GM21360 (cell line): Measurements from ENCODE around the gene ARID1B.

Experiments used
- ATAC-seq: cut with Tn5 transposase; IDR thresholded peaks from one replicate; pipeline ENCODE4 v1.9.1; 2021; ENCODE audit warnings: mild to moderate bottlenecking, moderate library complexity; ENCODE audit not compliant: unreplicated experiment

The ARID1B gene

DNA sequence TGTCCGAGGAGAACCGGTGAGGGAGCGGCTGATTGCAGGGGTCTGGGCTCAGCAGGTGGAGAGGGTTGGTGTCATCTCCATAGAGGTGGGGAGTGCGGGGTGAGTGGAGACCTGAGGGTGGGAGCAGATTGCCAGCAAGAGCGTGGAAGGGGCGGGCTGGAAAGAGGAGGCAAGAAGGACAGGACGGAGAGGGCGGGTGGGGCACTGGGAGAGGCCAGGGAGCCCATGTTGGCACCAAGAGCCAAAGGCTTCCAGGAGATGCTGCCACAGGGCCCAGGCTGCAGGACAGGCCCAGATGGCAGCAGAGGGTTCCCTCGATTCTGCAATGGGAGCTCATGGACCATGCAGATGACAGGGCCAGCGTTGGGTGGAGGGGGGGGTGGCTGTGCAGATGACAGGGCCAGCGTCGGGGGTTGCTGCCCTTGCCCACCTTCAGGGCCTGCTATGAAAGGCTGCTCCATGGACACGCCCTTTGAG lies 440.8 kb downstream of the ARID1B start:
- no peak for ATAC-seq

DNA sequence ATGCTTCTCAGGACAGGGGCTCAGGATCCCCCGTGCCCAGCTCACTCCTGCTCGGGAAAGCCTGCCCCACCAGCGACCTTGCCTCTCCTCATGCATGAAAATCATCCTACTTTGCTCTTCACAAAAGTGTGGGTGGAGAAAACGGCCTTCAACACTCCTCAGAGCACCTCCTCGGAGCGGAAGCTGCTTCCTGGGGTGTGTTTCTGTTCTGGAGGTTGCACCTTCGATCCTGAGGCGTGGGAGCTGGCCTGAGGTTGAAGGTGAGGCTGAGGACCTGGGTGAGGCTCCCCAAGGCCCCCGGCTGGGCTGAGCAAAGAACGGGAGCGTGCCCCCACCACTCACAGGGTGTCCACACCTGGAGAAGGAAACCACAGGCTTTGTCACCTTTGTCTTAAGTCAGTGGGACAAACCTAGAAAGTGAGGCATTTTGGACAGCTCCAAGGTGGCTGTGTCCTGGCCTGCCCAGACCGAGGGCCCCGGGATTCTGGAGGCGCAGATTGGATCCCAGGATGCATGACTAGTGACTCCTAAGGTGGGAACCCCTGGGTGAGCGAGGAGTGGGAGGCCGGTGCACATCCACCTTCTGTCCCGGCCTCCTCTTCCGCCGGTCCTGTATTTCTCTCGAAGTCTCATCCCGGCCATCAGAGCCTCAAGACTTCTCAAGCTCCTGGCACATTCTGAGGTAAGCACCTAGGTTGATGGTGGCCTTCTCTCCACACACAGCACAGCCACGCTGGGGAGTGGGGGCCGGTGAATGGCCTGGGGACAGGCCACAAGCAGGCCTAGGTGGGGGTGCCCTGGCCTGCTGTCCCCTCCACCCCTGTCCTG lies 441.4 kb downstream of the ARID1B start:
- no peak for ATAC-seq

DNA sequence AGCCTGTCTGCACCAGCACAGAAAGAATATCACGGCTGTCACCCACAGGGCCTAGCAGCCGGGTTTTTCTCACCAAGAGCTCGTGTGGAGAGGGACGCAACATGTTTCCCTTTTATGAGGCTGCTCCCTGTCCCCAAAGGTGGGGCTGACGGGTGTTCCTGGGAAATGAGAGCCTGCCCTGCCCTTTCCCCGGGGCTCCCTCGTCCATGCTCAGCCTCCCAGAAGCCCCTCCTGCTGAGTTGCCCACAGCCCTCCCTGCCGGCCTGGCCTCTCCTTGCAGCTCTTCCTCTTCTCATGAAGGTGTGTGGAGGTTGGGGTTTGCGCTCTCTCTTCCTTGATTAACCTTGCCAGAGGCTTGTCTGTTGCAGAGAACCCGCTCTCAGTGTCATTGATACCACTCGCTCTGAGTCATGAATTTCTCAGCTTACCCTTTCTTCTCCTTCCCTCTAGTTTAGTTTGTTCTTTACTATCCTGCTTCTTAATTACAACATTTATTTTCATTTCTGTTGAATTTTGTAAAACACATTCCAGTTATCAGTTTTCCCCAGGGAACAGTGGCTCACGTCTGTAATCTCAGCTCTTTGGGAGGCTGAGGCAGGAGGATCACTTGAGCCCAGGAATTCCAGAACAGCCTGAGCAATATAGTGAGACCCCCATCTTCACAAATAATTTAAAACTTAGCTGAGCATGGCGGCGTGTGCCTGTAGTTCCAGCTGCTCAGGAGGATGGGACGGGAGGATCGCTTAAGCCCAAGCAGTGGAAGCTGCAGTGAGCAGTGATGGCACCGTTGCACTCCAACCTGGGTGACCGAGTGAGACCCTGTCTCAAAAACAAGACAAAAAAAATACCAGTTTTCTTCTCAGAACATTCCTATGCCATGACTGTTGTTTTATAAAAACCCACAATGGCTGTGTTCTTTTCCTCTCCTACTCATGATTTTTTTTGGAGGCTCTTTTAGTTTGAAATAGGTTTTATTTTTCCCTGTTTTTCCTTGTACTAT lies 442.3 kb downstream of the ARID1B start:
- ATAC-seq = no peak

DNA sequence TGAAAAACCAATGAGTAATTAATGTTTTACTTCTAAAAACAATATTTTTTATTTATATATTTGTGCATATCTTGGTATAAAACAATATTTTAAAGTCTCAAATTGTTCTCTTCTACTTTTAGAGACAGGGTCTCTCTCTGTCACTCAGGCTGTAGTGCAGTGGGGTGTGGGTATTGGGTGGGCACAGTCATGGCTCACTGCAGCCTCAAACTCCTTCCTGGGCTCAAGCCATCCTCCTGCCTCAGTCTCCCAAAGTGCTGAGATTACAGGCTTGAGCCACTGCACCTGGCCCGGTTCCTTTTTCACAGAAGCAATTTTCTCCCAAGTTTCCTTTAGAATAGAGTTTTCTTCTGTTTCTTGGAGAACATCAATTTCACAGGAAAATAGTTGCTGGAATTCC lies 443.3 kb downstream of the ARID1B start:
- ATAC-seq = no peak

DNA sequence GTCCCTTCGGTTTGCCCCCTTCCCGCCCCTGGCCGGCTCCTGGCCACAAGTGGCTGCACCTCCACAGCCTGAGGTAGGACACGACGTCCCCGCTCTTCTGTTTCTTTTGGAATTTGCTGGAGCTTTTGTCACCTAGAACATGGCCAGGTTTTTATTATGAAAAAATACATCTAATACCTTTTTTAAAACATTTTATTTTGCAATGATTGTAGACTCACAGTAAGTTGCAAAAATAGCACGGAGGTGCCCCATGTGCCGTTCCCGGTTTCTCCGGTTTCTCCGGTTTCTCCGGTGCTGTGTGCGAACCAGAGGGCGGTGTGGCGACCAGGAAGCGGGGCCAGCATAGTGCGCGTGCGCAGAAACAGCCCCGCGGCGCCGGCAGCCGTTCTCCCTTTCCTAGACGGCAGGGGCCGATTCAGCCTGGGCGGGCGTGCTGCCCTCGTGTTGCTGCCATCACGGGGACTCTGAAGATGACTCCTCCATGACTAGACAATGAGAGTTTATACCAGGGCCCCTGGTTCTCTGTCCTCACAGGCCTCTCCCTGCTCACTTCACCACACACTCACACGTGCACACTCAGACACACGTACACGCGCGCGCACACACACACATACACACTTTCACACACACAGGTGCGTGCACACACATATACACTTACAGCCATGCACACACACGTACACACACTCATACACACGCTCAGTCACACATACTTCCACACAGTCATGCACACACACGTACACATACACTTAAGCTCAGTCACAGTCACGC lies 444.1 kb downstream of the ARID1B start:
- no peak for ATAC-seq

DNA sequence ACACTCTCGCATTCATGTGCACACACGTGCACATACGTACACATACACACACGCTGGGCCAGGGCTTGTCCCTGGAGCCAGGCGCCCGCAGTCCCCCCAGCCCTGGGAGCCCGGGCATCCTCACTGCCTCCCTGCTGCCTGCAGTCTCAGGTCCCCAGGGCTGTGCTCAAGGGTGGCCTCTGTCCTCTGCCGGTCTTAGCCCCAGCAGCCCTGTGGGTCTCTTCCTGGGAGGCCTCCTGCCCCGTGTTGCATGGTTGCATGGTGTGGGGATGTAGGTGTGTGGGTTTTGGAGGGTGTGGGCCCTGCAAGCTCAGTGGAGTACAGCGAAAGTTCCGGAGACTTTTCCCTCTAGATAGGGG lies 444.6 kb downstream of the ARID1B start:
- no peak for ATAC-seq

DNA sequence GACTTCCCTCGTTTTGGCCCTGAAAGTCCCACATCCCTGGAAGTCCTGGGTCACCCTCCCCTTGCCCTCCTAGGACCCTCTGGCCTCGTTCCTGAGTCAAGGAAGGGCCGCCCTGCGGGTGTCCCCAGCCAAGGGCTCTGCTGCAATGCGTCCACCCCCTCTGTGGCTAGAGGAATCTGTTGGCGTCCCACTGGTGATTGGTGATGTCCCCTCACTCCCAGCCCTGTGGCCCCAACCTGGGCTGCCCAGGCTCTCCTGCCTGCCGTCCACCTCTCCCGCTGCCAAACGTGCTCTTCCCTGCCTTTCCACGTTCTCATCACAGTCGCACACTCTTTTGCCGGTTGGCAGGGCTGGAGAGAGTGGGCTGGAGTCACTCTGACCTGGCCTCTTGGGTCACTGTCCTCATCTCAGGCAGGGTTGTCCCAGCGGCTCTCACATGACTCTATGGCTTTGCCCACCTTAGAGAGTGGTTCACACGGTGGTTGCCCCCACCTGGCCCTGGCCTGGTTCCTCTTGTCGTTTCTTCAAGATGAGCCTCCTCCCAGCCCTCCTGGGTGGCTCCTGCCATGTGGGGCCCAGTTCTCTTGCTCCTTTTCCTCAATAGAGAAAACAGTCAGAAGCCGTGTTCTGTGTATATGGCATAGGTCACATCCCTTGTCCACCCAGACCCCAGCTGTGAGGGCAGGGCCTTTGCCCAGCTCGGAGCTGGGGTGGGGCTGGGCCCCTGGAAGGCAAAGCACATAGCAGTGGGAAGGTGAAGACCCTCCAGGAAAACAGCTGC lies 445.2 kb downstream of the ARID1B start:
- ATAC-seq = no peak

DNA sequence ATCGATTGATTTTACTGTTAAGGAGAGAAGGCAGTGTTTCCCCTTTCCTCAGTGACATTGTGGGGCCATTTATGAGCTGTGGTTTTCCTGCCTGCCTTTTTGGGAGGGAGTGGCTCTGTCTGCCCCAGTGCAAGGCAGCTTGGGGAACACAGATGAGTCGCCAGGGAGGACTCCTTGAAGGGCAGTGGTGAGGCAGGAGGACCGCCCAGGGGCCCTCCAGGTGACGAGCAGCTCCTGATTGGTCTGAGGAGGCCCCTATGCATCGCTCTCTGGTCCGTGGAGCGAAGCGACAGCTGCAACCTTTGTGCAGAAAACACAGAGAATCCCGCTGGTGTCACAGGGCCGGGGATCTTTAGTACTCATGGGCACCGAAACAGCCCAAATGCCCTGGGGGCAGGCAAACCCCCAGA lies 445.8 kb downstream of the ARID1B start:
- peak; percentile 37 for ATAC-seq

DNA sequence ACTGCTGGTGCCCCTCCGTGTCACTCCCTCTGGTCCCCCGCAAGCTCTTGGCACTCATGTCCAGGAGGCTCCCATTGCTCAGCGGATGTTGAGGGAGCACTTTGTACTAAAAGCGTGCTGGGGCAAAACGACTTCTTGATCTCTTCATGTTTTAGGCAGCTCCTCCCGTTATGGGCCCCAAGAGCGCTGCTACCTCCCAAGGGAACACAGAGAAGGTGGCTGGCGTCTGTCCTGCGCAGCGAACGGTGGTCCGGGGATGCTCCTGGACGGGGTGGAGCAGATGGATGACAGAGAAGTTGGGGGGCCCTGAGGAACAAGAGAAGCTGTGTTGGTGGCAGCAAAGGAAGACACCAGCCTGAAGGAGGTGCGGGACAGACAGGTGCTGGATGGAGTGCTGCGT lies 446.3 kb downstream of the ARID1B start:
- no peak for ATAC-seq

DNA sequence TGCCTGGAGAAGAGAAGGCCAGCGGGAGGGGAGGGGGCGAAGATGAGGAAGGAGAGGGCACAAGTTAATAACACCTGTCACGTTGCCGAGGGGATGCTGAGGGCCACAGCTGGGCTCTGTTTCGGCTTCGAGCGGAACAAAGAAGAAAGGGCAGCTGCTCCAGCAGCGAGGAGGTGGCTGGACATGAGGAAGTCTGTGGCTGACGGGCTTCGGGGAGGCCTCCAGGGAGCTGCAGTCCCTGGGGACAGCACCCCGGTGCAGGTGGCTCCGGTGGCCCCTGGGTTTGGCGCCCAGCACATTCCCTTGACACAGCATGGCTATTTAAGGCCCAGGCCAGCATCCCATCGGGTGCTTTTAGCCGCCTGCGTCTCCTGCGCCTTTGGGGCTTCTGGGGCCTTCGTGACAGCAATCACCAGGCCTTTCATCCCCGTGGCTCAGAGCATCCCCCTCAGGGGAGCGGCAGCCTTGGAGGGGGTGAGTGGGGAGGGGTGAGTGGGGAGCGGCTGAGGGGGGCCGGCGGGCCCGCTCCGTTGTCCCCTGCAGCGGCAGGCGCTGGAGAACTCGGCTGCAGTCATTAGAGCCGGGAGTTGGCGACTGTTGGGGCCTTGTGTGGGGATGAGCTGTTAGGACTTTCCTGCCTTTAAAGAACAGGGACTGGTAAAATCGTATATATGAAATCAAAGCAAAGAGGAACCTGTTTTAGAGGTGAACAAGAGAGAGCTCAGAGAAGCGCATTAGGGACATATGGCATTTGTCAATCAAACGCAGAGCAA lies 447.2 kb downstream of the ARID1B start:
- no peak for ATAC-seq

DNA sequence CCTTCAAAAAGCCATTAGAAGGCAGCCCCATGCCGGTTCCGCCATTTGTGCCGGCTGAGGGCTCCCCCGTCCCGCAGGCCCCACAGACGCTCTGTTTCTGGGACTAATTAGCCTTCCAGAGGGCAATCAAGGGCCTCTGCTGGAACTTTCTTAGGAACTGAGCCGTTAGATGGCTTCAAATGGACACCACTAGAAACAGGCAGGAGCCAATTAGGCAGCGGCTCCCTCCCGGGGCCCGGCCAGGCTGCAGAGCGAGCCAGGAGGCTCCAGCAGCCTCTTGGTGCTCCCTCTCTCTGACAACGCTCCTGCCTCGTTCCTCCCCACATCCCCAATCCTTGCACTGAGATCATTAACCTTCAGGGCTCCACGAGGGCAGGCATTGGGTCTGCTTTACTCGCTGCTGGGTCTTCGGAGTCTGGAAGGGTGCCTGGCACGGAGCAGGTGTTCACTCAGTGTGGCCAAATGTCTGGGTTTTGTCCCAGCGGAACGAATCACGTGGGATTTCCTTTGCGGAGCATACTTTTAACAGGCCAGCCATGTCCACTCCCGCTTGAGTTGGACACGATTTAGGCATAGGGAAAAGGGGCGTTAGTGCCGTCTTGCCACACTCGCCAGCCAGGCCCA lies 447.9 kb downstream of the ARID1B start:
- ATAC-seq = no peak

DNA sequence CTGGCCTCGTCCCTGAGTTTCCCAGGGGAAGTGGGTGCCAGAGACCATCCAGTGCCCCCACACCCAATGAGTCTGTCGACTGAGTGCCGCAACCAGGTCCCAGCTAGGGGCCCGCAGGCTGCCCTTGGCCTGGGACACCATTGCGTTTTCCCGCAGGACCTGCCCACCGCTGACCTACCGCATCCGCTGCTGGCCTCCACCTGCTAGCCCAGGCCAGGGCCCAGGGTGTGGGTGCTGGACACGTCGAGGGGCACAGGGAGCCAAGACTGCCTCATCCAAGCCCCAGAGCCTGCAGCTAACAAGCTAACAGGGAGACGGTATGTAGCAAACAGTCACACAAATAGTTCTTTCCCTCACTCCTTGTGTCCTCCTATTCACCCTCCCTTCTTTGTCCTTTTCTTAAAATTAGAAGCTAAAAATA lies 448.4 kb downstream of the ARID1B start:
- ATAC-seq = no peak

DNA sequence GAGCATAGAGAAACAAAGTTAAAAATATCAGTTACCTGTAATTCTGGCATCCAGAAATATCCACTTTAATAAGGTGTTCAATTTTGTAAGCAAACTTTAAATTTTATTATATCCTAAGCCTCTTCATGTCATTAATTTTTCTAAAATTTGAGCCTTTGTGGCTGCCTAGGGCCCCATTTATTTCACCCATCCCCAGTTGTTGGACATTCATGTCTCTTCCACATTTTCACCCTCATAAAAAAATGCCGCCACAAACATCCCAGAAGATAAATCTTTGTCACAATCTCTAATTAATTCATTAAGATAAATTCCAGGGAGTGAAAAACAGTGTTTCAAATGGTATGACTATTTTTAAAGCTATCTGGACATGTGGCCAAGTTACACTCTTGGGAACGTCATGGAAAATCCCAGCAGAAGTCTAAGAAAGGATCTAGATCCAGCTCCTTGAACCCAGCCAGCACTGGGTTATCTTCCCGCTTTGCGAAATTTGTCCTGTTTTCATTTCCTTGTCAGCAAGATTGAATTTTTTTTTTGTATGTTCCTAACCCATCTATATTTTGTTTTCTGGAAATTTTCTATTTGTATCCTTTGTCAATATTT lies 448.9 kb downstream of the ARID1B start:
- no peak for ATAC-seq

DNA sequence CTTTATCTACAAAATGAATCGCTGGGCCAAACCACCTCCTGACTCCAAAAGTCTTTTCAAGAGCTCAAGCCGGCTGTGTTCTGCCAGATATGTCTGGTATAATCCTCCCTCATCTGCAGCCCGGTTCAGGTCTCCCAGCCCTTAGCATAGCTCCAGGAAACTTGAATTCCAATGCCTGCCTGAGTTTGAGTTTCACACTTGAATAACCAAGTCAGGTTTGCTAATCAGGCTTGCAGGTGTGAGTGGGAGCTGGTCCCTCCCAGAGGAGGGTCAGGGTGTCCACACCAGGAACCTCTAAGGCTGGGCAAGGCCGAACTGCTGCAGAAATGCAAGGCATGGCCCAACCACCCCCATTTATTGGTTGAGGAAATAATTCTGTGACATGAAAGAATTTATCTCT lies 449.6 kb downstream of the ARID1B start:
- no peak for ATAC-seq

DNA sequence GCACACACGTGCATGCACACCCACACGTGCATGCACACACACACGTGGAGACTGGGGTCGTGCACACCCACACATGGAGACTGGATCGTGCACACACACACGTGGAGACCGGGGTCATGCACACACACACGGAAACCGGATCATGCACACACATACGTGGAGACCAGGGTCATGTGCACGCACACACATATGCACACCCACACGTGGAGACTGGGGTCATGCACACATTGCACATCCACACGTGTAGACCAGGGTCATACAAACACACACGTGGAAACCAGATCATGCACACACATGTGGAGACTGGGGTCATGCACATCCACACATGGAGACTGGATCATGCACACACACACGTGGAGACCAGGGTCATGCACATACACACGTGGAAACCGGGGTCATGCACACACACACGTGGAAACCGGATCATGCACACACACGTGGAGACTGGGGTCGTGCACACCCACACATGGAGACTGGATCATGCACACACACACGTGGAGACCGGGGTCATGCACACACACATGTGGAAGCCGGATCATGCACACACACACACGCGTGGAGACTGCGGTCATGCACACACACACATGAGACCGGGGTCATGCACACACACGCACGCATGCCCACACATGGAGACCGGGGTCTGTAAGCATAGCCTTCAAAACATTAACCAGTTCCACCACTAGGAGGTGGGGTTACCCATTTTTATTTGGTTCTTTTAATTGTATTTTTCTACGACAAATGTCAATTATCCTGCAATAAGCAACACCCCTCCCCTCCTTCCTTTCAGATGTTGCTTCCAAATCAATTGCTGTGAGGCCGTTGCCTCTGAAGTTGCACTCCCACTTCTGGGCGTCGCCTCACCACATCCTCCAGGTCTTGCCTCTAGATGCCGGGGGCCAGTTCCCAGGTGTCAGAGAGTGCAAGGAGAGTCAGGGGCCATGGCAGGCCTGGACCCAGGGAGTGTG lies 450.3 kb downstream of the ARID1B start:
- ATAC-seq = no peak

DNA sequence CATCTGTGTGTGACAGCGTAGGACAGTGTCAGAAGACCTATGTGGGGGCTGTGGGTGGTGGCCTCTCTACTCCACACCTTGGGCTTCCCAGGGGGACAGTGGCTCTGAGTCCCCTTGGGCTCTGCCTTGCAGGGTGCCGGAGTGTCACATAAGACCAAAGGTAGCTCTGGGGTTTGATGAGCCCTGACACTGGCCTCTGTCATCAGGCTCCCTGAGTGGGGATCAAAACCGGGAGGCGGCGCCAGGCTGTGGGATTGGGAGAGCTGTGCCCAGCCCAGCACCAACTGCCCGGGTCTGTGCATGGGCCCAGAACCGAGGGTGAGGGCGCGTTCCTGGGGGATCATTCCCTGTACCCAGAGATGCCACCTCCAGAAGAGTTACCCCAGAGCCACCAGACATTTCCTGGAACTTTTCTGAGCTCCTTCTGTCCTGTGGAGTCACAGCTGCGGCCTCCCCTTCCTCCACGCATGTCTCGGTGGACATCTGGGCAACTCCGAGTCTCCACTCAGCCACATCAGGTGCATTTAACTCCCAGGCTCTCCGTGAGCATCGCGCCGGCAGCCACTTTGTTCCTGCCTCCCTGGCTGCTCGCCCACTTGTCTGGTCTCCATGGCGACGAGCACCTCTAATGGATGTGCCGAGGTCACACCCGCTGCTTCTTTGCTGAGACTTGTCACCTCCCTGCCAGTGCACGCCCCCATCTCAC lies 451.4 kb downstream of the ARID1B start:
- no peak for ATAC-seq

DNA sequence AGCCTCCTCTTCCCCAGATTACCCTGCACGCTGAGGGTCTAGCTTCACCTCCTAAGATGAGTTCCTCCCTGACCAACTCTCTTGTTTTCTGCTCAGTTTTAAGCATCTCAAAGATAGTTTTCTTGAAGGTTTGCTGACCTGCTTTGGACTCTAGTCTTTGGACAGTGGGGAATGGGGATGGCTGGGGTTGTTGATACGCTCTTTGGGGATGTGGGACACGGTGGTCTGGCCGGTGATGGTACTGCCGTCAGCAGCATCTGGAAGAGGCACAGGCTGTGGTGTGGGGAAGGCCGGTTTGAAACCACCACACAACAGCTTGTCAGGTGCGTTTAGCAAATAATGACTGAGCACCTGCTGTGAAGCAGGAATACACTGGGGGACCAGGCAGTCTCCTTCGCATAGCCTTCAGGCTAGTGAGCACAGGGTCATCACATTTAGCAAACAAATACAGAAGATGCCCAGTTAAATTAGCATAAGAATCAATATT lies 452.0 kb downstream of the ARID1B start:
- ATAC-seq = no peak
